Measurements from ENCODE around the gene PCLO. TPM values are rescaled to one million over a fixed set of nuclear protein-coding genes. Genes with fewer than 3 reads are reported as not detected.

The PCLO gene
- total RNA-seq, 2 donors from 2014 or later = 2.9 to 6.3 TPM

DNA sequence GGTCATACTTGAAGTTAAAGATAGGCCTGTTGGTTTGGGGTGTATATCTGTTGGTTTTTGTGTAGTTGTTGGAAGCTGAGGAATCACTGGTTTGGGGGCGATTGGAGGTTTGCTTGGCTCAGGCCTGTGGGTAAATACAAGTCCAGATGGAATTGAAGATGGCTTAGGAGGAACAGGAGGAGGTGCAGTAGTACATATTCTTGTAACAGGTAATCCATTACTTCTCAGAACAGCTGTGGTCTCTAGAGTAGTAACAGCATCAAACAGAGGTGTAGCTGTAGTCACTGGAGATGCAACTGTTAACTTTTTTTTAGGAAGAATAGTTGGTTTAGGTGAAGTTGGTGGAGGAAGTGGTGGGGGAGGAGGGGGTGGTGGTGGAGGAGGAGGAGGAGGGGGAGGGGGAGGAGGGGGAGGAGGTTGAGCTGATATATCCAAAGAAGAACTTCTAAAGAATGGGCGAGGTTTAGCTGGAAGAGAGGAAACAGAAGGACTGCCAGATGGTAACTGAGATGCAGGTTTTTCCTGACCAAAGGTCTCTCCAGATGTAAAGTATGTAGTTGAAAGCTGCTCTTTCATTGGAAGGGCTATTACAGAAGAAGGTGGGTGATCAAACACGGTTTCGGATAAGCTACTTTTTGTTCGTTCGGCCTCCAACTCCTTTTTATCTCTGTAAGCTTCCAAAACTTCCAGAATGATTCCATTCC, 209.2 kb downstream of the PCLO start:
- Histone ChIP-seq H3K9me3 (no peaks in the 10 kb centered on the region), H3K4me1 (no peaks in the 10 kb centered on the region), H3K4me3 (no peak overlapping the region), H3K36me3 (no peaks in the 10 kb centered on the region), H3K27me3 (no peaks in the 10 kb centered on the region), H3K27ac (no peak overlapping the region)
- DNase-seq (ENCODE audit: low spot score) = no peak
- TF ChIP-seq, protein P1, sequence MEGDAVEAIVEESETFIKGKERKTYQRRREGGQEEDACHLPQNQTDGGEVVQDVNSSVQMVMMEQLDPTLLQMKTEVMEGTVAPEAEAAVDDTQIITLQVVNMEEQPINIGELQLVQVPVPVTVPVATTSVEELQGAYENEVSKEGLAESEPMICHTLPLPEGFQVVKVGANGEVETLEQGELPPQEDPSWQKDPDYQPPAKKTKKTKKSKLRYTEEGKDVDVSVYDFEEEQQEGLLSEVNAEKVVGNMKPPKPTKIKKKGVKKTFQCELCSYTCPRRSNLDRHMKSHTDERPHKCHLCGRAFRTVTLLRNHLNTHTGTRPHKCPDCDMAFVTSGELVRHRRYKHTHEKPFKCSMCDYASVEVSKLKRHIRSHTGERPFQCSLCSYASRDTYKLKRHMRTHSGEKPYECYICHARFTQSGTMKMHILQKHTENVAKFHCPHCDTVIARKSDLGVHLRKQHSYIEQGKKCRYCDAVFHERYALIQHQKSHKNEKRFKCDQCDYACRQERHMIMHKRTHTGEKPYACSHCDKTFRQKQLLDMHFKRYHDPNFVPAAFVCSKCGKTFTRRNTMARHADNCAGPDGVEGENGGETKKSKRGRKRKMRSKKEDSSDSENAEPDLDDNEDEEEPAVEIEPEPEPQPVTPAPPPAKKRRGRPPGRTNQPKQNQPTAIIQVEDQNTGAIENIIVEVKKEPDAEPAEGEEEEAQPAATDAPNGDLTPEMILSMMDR (IDR thresholded peaks at IDR 0.05) = no peak

DNA sequence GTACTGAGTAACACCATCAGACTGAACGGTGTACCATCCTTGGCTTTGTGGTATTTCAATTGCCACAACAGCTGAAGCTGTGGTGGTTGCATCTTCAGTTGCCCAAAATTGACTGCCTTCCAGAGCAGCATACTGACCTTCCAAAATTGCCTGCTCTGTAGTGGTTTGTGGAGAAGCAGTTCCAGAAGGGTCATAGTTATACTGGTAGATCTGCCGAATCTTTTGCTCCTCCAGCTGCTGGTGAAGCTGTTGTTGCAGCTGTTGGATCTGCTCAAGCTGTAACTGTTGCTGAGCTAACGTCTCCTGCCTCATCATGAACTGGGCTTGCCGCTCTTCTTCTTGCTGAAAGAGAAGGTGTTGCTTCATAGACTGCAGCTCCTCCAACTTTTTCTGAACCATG, 212.2 kb downstream of the PCLO start:
- no peaks in the 10 kb centered on the region for H3K27me3 ChIP-seq
- H3K9me3 ChIP-seq = no peaks in the 10 kb centered on the region
- DNase-seq (ENCODE audit: low spot score) = no peak
- H3K27ac ChIP-seq = no peak overlapping the region
- H3K4me1 ChIP-seq = no peaks in the 10 kb centered on the region
- TF ChIP-seq, protein P1 (IDR thresholded peaks at IDR 0.05) = no peak
- no peak overlapping the region for H3K4me3 ChIP-seq
- H3K36me3 ChIP-seq = no peaks in the 10 kb centered on the region

DNA sequence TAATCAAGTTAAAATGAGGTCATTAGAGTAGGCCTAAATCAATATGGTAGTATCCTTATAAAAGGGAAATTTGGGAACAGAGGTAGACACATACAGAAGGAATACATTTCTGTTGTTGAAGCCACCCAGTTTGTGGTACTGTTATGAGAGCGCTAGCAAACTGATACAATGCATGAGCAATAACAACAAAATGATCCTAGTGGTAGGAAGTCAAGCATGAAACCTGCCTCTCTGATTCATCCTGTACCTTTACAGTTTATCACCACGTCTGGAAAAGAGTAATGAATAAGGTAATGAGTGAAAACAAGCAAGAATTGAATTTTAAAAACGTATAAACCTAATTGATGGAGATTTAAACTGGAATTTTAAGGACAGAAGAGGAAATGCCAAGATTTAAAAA, 217.2 kb downstream of the PCLO start:
- DNase-seq (ENCODE audit: low spot score) = no peak
- TF ChIP-seq, protein P1 (IDR thresholded peaks at IDR 0.05) = no peak
- Histone ChIP-seq H3K4me3 (no peak overlapping the region), H3K36me3 (no peaks in the 10 kb centered on the region), H3K27me3 (no peaks in the 10 kb centered on the region), H3K4me1 (no peaks in the 10 kb centered on the region), H3K27ac (no peak overlapping the region), H3K9me3 (no peaks in the 10 kb centered on the region)

DNA sequence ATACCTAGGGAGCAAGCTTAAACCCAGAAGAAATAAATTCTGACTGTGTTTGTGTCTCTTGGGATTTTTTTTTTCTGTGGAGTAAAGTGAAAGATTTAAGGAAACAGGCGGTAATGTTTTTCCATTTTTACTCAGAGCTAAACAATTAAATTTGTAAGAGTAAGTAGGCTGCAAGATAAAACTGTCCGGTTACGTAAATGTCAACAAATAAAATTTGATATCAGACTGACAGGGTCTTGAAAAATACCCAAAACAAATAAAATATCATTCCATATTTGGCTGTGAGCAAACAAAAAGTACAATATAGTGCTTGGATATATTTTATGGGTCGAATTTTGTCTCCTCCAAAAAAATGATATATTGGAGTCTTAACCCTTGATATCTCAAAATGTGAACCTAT, 217.6 kb downstream of the PCLO start:
- H3K9me3 ChIP-seq = no peaks in the 10 kb centered on the region
- DNase-seq (ENCODE audit: low spot score) = no peak
- no peaks in the 10 kb centered on the region for H3K27me3 ChIP-seq
- TF ChIP-seq, protein P1 (IDR thresholded peaks at IDR 0.05) = no peak
- no peaks in the 10 kb centered on the region for H3K4me1 ChIP-seq
- no peaks in the 10 kb centered on the region for H3K36me3 ChIP-seq
- no peak overlapping the region for H3K27ac ChIP-seq
- H3K4me3 ChIP-seq = no peak overlapping the region

DNA sequence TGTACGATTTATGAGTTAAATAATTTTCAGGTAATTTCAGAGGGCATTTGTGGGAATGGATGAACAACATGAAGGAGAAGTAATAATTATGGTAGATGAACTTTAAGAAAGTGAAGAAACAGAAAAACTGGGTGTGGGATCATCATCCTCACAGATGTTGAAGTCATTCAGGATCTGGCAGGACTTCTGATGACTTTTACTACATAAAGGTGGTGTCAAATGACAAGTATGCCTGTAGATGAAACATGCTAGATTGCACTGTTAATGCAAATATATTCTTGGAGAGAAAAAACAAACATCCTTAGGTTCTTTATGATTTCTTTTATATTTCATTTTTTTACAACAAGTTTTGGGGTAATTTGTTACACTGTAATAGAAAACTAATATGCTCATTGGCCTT, 230.2 kb downstream of the PCLO start:
- Histone ChIP-seq H3K36me3 (no peaks in the 10 kb centered on the region), H3K4me1 (no peaks in the 10 kb centered on the region), H3K27me3 (no peaks in the 10 kb centered on the region), H3K4me3 (no peak overlapping the region), H3K9me3 (no peaks in the 10 kb centered on the region), H3K27ac (no peak overlapping the region)
- TF ChIP-seq, protein P1 (IDR thresholded peaks at IDR 0.05) = no peak
- no peak for DNase-seq (ENCODE audit: low spot score)

DNA sequence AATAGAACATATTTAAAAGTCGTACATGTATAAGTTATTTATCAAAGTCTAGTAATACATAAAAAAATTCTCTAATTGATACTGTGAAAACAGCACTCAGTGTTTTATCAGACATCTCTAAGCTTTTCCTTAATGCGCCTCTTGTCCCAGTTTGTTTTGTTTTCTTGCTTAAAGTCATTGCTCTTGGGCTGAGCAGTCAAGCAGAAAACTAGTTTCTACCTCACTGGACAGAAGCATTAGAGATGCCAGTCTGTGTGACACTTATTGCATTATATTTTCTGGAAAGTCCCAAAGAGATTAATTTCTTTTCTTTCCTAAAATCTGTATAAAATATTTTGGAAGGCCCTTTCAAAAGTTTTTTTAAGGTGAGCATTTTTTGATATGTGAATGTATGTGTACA, 236.2 kb downstream of the PCLO start:
- no peaks in the 10 kb centered on the region for H3K4me1 ChIP-seq
- H3K4me3 ChIP-seq = no peak overlapping the region
- no peaks in the 10 kb centered on the region for H3K36me3 ChIP-seq
- no peaks in the 10 kb centered on the region for H3K27me3 ChIP-seq
- no peak for DNase-seq (ENCODE audit: low spot score)
- H3K9me3 ChIP-seq = no peaks in the 10 kb centered on the region
- no peak overlapping the region for H3K27ac ChIP-seq
- TF ChIP-seq, protein P1 (IDR thresholded peaks at IDR 0.05) = no peak
